Activated naive CD4-positive, alpha-beta T cell treated with anti-CD3 and anti-CD28 coated beads, Interleukin-2, amount 10 ng/mL, durations not matched to agents 7 days and 5 days (primary cell): ENCODE results near the gene LMX1B.

Experiments
- CTCF ChIA-PET: fragments of 350-600 bp; sonication (Branson Sonifier 250); formaldehyde crosslinking; loops from one replicate; lab custom pipeline; 2021; ENCODE audit warnings: antibody characterized with exemption; lab: Charles Lee
- DNase-seq: peaks from one replicate; pipeline ENCODE4 v3.0.0-alpha.2; 2020
- H3K27ac Mint-ChIP-seq: one replicate; pipeline ENCODE4 v1.8.0; 2021; ENCODE audit warnings: mild to moderate bottlenecking, moderate library complexity, mixed read lengths
- H3K27me3 Mint-ChIP-seq: one replicate; pipeline ENCODE4 v1.8.0; 2021; ENCODE audit warnings: mild to moderate bottlenecking, mixed read lengths
- H3K36me3 Mint-ChIP-seq: one replicate; pipeline ENCODE4 v1.8.0; 2021; ENCODE audit warnings: mixed read lengths
- H3K4me1 Mint-ChIP-seq: one replicate; pipeline ENCODE4 v1.8.0; 2021; ENCODE audit warnings: mixed read lengths
- H3K4me3 Mint-ChIP-seq: one replicate; pipeline ENCODE4 v1.8.0; 2021; ENCODE audit warnings: mild to moderate bottlenecking, moderate library complexity, mixed read lengths
- H3K9me3 Mint-ChIP-seq: one replicate; pipeline ENCODE4 v1.8.0; 2021; ENCODE audit warnings: mixed read lengths

Gene LMX1B

DNA sequence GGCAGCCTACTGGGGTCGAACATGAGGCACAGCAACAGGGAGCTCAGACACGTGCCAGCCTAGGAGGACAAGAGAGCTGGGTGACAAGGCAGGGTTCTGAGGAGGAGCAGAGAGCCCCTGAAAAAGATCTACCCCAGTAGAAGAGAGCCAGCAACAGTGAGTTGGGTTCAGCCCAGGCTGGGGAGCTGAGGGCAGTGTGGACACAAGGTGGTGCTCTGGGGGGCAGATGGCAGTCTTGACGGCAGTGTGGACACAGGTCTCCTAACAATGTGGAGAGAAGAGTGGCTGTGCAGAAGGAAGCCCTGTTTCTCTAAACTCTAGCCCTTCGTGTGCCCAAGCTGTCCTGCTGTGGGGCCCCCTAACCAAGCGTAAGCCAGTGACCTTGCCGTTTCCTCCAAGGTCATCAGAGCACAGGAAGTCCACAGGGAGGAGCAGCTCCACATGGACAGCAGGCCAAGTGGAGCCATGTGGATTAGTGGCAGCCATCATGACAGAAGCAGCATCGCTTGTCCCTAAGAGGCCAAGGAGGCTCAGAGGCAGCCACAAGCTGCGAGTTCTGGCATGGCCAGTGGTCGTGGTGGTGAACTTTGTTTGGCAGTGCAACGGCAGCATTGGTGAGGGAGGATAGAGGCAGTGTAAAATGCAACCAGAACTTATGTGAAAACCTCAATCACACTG lies 25.1 kb upstream of the LMX1B start:
- H3K27ac Mint-ChIP-seq, result no peak overlapping the region
- H3K4me3 Mint-ChIP-seq, result no peak overlapping the region
- no peak for DNase-seq
- no peaks in the 10 kb centered on the region for H3K36me3 Mint-ChIP-seq
- peaks cover 76% of the 10 kb centered on the region for H3K27me3 Mint-ChIP-seq
- no peaks in the 10 kb centered on the region for H3K4me1 Mint-ChIP-seq
- CTCF ChIA-PET, result no interaction called here
- H3K9me3 Mint-ChIP-seq, result no peaks in the 10 kb centered on the region

DNA sequence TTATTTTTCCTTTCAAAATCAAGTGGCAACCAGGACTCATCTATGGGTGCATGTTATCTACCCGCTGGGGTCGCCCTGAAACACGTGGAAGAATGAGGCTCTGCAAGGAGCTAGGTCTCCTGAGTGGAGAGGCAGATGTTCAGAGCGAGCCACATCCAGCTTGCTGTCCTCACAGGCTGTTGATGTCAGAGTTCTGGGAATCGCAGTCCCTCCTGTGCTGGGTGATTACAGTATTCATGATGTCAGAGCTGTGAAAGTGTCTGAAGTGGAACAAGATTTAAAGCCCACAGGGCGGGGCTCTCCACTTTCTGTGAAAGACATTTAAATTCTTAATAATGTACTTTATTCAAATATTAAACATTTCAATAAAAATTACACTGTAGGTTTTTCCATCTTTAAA lies 24.4 kb upstream of the LMX1B start:
- Mint-ChIP-seq H3K4me1 (no peaks in the 10 kb centered on the region), H3K27ac (no peak overlapping the region), H3K36me3 (no peaks in the 10 kb centered on the region), H3K4me3 (no peak overlapping the region), H3K9me3 (no peaks in the 10 kb centered on the region), H3K27me3 (peaks cover 70% of the 10 kb centered on the region)
- no peak for DNase-seq
- CTCF ChIA-PET, result no interaction called here

DNA sequence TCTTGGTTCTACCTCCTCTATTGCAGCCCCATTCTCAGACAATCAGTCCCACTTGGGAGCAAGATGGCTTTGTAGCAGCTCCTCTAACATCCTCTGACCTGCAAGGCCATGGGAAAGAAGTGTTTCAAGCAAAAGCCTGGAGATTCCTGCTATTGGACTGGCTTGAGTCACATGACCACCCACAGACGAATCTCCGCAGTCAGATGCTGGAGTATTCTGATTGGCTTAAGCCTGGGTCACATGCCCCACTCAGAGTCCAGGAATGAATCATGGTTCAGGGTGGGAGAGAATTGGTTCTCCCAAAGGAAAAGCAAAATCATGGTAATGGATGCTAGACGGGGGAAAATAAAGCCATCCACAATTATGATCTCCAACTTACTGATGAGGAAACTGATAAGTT lies 22.6 kb upstream of the LMX1B start:
- CTCF ChIA-PET, result no interaction called here
- H3K4me1 Mint-ChIP-seq, result no peaks in the 10 kb centered on the region
- DNase-seq, result no peak
- no peak overlapping the region for H3K4me3 Mint-ChIP-seq
- no peaks in the 10 kb centered on the region for H3K9me3 Mint-ChIP-seq
- H3K36me3 Mint-ChIP-seq, result no peaks in the 10 kb centered on the region
- no peak overlapping the region for H3K27ac Mint-ChIP-seq
- H3K27me3 Mint-ChIP-seq, result peaks cover 69% of the 10 kb centered on the region

DNA sequence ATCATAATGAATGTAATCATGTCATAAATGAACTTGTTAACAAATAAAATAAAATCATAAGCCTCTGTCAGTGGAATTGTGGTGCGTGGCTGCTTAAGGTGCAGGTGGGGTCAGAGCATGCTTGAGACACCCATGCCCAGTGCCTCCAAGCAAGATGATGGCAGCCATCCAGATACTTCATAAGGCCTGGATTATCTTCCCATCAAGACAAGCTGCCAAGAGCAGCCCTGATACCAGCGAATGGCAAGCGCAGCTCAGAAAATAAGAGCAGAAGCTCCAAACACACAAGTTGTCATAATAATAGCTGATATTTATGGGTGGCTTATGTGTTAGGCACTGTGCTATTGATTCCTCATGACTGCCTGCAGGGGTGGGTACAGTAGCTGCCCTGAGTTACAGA lies 21.8 kb upstream of the LMX1B start:
- no peaks in the 10 kb centered on the region for H3K36me3 Mint-ChIP-seq
- no peak for DNase-seq
- H3K9me3 Mint-ChIP-seq, result no peaks in the 10 kb centered on the region
- H3K27ac Mint-ChIP-seq, result no peak overlapping the region
- H3K4me3 Mint-ChIP-seq, result no peak overlapping the region
- H3K4me1 Mint-ChIP-seq, result no peaks in the 10 kb centered on the region
- CTCF ChIA-PET, result no interaction called here
- peaks cover 69% of the 10 kb centered on the region for H3K27me3 Mint-ChIP-seq

DNA sequence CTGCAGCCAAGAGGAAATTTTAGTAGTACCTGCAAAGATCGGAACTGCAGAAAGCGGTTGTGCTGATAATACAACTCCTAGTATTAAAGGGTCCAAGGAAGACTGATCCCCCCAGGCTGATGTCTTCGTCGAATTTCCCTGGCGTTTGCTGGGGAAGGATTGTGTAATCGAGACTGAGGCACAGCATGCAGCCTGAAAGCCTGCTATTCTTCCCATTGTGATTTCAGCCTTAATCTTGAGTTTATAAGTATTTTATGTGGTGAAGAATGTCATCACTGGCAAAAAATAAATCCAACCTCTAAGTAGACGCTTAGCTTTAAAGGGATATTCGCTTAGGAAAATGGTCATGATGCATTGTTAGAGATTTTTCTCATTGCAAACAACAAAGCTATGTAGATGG lies 21.3 kb upstream of the LMX1B start:
- DNase-seq, result no peak
- H3K4me3 Mint-ChIP-seq, result no peak overlapping the region
- H3K9me3 Mint-ChIP-seq, result no peaks in the 10 kb centered on the region
- H3K27me3 Mint-ChIP-seq, result peaks cover 70% of the 10 kb centered on the region
- CTCF ChIA-PET, result no interaction called here
- no peaks in the 10 kb centered on the region for H3K36me3 Mint-ChIP-seq
- H3K27ac Mint-ChIP-seq, result no peak overlapping the region
- no peaks in the 10 kb centered on the region for H3K4me1 Mint-ChIP-seq

DNA sequence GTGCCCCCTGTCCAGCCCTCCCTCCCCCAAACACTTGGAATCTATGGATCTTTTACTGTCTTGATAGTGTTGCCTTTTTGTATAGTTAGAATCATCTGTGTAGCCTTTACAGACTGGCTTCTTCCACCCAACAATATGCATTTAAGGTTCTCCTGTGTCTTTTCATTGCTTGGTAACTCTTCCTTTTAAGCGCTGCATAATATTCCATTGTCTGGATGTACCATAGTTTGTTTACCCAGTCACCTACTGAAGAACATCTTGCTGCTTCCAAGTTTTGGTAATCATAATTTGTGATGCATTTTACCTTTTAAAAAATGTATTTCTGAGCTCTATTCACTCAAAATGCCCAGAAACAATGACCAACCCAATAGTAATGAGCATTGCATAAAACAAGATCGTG lies 17.7 kb upstream of the LMX1B start:
- Mint-ChIP-seq H3K27ac (no peak overlapping the region), H3K9me3 (no peaks in the 10 kb centered on the region), H3K27me3 (peaks cover 56% of the 10 kb centered on the region), H3K36me3 (no peaks in the 10 kb centered on the region), H3K4me3 (no peak overlapping the region), H3K4me1 (no peaks in the 10 kb centered on the region)
- CTCF ChIA-PET, result no interaction called here
- no peak for DNase-seq

DNA sequence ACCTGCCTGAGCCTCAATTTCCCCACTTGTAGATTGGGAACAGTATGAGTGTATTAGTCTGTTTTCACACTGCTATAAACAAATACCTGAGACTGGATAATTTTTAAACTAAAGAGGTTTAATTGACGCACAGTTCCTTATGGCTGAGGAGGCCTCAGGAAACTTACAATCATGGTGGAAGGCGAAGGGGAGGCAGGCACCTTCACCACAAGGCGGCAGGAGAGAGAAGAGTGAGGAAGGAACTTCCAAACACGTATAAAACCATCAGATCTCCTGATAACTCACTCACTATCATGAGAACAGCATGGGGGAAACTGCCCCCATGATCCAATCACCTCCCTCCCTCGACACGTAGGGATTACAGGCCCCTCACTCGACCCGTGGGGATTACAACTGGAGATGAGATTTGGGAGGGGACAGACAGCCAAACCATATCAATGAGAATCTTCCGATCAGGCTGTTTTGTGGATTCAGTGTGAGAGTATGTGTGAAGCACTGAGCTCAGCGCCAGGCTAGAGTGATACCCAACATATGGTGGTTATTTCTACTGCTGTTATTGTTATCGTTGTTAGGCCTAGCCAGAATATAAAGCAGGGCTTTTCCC lies 14.6 kb upstream of the LMX1B start:
- Mint-ChIP-seq H3K9me3 (no peaks in the 10 kb centered on the region), H3K4me1 (no peaks in the 10 kb centered on the region), H3K27me3 (peaks cover 54% of the 10 kb centered on the region), H3K36me3 (no peaks in the 10 kb centered on the region), H3K27ac (no peak overlapping the region), H3K4me3 (no peak overlapping the region)
- CTCF ChIA-PET, result no interaction called here
- DNase-seq, result no peak

DNA sequence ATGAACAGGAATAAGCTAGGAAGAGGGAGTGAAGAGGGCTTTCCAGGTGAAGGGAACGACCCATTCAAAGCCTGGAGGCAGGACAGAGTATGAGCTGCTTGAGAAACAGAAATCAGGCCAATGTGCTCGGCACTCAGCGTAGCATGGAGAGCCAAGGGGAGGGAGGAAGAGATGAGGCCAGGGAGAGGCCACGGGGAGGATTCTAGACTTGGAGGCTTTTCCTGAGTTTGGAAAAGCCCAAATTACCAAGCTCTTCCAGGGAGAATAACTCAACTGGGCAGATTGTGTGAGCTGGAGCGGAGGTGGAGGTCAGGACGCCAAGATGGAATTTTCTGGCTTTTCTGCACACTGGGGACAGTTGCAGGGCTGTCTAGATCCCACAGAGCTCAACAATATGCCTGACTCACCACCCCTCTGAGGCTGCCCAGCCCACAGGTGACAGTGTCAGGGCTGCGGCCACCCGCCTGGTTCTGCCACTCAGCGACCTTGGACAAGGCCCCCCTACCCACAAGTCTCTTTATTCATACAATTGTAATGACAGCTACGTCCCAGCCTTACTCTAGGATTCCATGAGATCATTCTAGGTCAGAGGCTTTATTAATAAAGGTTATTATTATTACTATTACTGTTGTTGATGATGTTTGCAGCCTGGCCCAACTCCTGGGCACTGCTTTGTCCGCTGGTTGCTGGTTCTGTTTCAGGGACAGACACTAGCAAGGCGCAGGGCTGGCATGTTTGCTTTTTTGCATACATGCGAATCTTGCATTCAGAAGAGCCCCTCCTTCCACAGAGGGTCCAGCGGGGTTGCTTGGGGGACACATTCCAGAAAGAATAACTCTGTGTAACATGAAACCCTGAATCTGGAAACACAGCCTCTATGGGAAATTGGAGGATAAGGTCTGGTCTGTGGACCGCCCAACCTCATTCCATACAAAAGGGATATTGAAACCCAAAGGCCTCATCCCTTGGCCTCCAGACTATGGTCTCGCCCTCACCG lies 9.4 kb upstream of the LMX1B start:
- H3K27me3 Mint-ChIP-seq, result peaks cover 69% of the 10 kb centered on the region
- CTCF ChIA-PET, result no interaction called here
- H3K36me3 Mint-ChIP-seq, result no peaks in the 10 kb centered on the region
- H3K27ac Mint-ChIP-seq, result no peak overlapping the region
- no peak overlapping the region for H3K4me3 Mint-ChIP-seq
- H3K9me3 Mint-ChIP-seq, result no peaks in the 10 kb centered on the region
- no peak for DNase-seq
- peaks cover 2% of the 10 kb centered on the region for H3K4me1 Mint-ChIP-seq

DNA sequence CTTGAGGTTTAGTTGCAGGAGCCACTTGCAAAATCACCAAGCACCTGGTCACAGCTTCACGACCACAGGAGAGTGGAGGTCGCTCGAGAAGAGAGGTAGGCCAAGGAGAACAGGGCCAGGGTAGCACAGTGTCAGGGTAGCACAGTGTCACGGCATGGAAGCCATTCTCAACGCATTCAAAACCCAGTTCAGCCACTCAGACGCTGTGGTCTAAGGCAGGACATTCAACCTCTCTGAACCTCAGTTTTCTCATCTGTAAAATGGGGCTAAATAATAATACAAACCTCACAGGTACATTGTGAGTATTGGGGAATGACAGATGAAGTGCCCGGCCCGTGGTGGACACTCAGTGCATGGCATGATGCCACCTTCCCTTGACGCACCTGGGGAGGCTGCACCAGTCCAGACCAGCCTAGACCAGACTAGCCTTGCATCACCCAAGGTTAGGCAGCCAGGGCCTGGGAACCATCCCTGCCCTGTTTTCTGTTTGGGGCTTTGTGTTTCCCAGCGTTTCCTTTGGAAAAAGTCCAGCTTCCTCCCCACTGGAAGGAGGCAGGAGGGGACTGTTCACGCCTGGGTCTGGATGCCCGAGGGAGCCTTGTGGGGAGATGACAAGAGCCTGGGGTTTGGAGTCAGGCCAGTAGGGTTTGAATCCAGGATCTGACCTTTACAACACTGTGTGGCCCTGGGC lies 7.8 kb upstream of the LMX1B start:
- Mint-ChIP-seq H3K4me1 (peaks cover 2% of the 10 kb centered on the region), H3K9me3 (no peaks in the 10 kb centered on the region), H3K27me3 (peaks cover 80% of the 10 kb centered on the region), H3K27ac (no peak overlapping the region), H3K36me3 (no peaks in the 10 kb centered on the region), H3K4me3 (no peak overlapping the region)
- no peak for DNase-seq
- CTCF ChIA-PET, result no interaction called here

DNA sequence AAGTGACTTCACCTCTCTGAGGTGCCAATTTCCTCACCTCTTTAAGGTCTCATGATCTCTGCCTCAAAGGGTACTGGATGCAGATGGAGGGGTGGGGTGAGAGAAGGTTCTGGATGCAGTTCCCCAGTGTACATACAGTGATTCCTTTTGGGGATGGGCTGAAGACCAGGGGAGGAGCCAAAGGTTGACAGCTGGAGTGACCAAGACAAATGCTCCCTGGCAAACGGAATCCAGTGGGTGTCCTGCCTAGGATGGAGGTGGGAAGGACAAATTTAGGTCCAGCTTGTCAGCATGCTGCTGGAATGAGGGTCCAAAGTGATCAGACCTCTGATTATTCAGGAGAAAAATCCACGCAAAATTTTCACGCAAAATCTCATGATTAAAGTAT lies 7.3 kb upstream of the LMX1B start:
- CTCF ChIA-PET, result no interaction called here
- Mint-ChIP-seq H3K9me3 (no peaks in the 10 kb centered on the region), H3K4me3 (no peak overlapping the region), H3K27ac (no peak overlapping the region), H3K36me3 (no peaks in the 10 kb centered on the region), H3K4me1 (peaks cover 5% of the 10 kb centered on the region), H3K27me3 (peaks cover 85% of the 10 kb centered on the region)
- no peak for DNase-seq

DNA sequence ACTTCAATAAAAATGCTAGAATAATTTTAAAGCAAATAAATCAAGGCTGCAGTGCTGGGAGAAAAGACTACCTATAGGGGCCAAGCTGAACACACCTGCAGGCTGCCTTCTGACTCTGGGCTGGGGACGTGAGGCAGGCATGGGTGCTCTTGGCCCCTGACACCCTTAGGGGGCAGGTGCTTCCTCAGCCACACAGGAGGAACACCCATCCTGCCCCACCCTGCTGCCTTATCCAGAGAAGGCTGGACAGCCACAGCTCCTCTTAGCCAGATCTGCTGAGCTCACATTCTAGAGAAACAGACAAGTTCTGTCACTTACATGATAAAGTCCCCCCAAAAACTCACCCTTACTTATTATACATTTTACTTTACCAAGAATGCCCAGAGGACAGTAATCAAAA lies 6.6 kb upstream of the LMX1B start:
- H3K4me3 Mint-ChIP-seq, result no peak overlapping the region
- peaks cover 91% of the 10 kb centered on the region for H3K27me3 Mint-ChIP-seq
- CTCF ChIA-PET, result no interaction called here

DNA sequence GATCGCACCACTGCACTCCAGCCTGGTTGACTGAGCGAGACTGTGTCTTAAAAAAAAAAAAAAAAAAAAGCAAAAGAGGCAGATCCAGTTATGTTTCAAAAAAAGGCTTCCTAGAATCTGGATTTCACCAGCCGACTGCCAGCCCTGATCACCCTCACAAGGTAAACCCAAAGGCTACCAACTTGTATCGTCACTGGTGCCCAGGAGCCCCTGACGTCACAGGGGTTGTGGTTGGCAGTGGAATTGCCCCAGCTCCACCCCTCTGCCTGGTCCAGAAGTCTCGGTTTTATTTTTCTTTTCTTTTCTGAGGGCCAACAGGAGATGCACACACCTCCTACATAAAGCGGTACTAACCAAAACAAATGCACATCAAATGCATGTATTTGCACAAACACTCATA lies 6.0 kb upstream of the LMX1B start:
- Mint-ChIP-seq H3K9me3 (no peaks in the 10 kb centered on the region), H3K27me3 (peaks cover 92% of the 10 kb centered on the region), H3K4me1 (peaks cover 11% of the 10 kb centered on the region), H3K27ac (no peak overlapping the region), H3K36me3 (peaks cover 3% of the 10 kb centered on the region), H3K4me3 (no peak overlapping the region)
- CTCF ChIA-PET, result no interaction called here
- DNase-seq, result no peak

More for the DNA sequence above, 6.6 kb upstream of the LMX1B start:
- no peak for DNase-seq
- Mint-ChIP-seq H3K36me3 (peaks cover 2% of the 10 kb centered on the region), H3K9me3 (no peaks in the 10 kb centered on the region), H3K27ac (no peak overlapping the region), H3K4me1 (peaks cover 9% of the 10 kb centered on the region)

DNA sequence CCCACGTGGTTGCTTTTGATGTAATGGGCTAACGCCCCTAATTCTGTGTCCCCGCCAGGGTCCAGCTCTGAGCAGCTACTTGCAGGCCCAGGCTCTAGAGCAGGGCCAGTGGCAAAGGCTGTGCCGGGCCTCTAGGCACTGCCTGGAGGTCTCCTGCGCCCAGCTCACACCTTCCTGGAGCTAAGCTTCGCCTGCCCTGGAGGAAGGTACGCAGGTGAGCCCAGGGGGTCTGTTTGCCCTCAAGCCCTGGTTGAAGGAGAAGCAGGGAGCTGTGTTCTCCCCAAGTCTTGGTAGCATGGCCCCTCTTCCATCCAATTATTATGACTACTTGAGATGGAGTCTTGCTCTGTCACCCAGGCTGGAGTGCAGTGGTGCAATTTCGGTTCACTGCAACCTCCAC lies 5.2 kb upstream of the LMX1B start:
- CTCF ChIA-PET, result interaction anchor here (0.9 to 1.5 kb wide), 3 partner anchors 9 to 98 kb away, joined by 3 to 7 read pairs (median 4); no protein-coding TSS in a partner anchor
- Mint-ChIP-seq H3K4me1 (peaks cover 14% of the 10 kb centered on the region), H3K9me3 (no peaks in the 10 kb centered on the region), H3K4me3 (no peak overlapping the region), H3K27me3 (peaks cover 94% of the 10 kb centered on the region), H3K36me3 (peaks cover 3% of the 10 kb centered on the region), H3K27ac (no peak overlapping the region)
- DNase-seq, result no peak

DNA sequence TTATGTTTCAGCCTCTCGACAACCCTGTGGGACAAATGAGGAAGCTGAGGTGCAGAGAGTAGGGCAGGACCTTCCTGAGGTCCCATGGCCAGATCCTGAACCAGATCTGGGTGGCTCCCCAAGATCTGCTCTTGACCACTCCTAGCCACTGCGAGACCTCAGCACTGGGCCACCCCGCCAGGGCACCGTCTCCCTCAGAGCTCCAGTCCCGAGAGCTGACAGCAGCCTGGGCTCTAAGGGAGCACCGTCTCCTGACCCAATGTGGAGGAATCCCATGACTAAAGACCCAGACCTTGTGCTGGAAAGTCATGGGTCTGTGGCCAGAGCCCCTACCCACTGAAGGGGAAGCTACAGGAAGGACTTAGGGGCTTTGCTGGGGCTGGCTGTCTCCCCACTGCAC lies 4.5 kb upstream of the LMX1B start:
- no peak for DNase-seq
- peaks cover 92% of the 10 kb centered on the region for H3K27me3 Mint-ChIP-seq
- H3K9me3 Mint-ChIP-seq, result no peaks in the 10 kb centered on the region
- peaks cover 3% of the 10 kb centered on the region for H3K36me3 Mint-ChIP-seq
- CTCF ChIA-PET, result interaction anchor here (0.9 to 1.5 kb wide), 3 partner anchors 8 to 97 kb away, joined by 3 to 7 read pairs (median 4); no protein-coding TSS in a partner anchor
- peaks cover 14% of the 10 kb centered on the region for H3K4me1 Mint-ChIP-seq
- H3K4me3 Mint-ChIP-seq, result no peak overlapping the region
- no peak overlapping the region for H3K27ac Mint-ChIP-seq
